A549 (cell line): ENCODE data around the gene SNAP91.
A peak's percentile ranks its signal among the peaks of the same experiment; 100 is the strongest.

Source experiments
- CBX8 ChIP-seq: fragments of 200-600 bp; sonication (generic); IDR thresholded peaks from 2 replicates; pipeline ENCODE4 v1.6.1; 2016
- CHD2 ChIP-seq: fragments of 150-350 bp; IDR thresholded peaks from 2 replicates; pipeline ENCODE4 v1.6.1; 2014; ENCODE audit warnings: low read length; ENCODE audit not compliant: partially characterized antibody
- EP300 ChIP-seq, 2 experiments: fragments of >200 bp; sonication (Bioruptor Twin); formaldehyde crosslinking; IDR thresholded peaks; 2 replicates in 1 of 2; 3 replicates in 1 of 2; pipeline ENCODE4 v1.6.1; 2016 to 2017
- HOXA7 ChIP-seq: fragments of 250-450 bp; sonication (Bioruptor Pico); IDR thresholded peaks from 2 replicates; pipeline ENCODE4 v1.5.0; 2020; ENCODE audit warnings: mild to moderate bottlenecking, moderate library complexity
- NFE2L2 ChIP-seq: fragments of 150-350 bp; conservative IDR thresholded peaks from 2 replicates; pipeline ENCODE4 v1.6.1; 2014; ENCODE audit warnings: low read length
- POLR2A ChIP-seq: IDR thresholded peaks from 2 replicates; pipeline ENCODE4 v1.6.1; 2012; ENCODE audit warnings: mild to moderate bottlenecking, low read length
- TF ChIP-seq, protein P1 (sequence below): fragments of >200 bp; sonication (Bioruptor Twin); formaldehyde crosslinking; IDR thresholded peaks from 3 replicates; pipeline ENCODE4 v1.5.1; 2016
- TF ChIP-seq, protein P2 (sequence below): fragments of 200-600 bp; sonication (generic); IDR thresholded peaks from 2 replicates; pipeline ENCODE4 v1.6.1; 2016; ENCODE audit warnings: antibody characterized with exemption, mild to moderate bottlenecking, moderate library complexity
- TF ChIP-seq, protein P3 (sequence below): IDR thresholded peaks from 2 replicates; pipeline ENCODE4 v1.6.1; 2012

DNA sequence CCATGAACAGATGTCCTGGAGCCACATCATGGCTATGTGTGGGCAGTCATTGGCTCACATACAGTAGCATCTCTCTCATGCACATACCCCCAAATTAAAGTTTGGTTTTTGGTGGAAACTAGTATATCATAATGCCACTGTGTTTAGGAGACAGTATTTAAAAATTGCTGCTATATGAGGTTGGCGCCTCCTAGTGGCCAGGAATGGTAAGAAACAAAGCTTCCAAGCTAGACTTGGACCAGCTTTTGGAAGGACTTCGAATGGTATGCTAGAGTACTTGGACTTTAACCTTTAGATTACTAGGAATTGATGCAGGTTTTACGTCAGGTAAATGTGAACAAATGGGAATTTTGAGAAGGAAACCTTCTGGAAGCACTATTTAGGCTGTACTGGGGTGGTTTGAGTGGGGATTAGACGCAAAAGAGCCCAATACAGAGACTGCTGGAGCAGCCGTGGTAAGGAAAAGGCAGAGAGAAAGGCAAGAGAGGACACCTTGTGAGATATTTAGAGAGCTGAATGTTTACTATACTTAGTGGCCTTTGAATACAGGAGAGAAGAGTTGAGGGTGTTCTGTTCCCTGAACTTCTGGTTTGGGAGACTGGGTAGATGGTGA lies 172.8 kb downstream of the SNAP91 start:
- no peak for TF ChIP-seq HOXA7
- TF ChIP-seq, protein P1, sequence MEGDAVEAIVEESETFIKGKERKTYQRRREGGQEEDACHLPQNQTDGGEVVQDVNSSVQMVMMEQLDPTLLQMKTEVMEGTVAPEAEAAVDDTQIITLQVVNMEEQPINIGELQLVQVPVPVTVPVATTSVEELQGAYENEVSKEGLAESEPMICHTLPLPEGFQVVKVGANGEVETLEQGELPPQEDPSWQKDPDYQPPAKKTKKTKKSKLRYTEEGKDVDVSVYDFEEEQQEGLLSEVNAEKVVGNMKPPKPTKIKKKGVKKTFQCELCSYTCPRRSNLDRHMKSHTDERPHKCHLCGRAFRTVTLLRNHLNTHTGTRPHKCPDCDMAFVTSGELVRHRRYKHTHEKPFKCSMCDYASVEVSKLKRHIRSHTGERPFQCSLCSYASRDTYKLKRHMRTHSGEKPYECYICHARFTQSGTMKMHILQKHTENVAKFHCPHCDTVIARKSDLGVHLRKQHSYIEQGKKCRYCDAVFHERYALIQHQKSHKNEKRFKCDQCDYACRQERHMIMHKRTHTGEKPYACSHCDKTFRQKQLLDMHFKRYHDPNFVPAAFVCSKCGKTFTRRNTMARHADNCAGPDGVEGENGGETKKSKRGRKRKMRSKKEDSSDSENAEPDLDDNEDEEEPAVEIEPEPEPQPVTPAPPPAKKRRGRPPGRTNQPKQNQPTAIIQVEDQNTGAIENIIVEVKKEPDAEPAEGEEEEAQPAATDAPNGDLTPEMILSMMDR = peak; percentile 51
- no peak for TF ChIP-seq NFE2L2
- no peak for TF ChIP-seq EP300 (IDR thresholded peaks at IDR 0.05)
- no peak for TF ChIP-seq CHD2
- TF ChIP-seq POLR2A = no peak
- TF ChIP-seq, protein P2, sequence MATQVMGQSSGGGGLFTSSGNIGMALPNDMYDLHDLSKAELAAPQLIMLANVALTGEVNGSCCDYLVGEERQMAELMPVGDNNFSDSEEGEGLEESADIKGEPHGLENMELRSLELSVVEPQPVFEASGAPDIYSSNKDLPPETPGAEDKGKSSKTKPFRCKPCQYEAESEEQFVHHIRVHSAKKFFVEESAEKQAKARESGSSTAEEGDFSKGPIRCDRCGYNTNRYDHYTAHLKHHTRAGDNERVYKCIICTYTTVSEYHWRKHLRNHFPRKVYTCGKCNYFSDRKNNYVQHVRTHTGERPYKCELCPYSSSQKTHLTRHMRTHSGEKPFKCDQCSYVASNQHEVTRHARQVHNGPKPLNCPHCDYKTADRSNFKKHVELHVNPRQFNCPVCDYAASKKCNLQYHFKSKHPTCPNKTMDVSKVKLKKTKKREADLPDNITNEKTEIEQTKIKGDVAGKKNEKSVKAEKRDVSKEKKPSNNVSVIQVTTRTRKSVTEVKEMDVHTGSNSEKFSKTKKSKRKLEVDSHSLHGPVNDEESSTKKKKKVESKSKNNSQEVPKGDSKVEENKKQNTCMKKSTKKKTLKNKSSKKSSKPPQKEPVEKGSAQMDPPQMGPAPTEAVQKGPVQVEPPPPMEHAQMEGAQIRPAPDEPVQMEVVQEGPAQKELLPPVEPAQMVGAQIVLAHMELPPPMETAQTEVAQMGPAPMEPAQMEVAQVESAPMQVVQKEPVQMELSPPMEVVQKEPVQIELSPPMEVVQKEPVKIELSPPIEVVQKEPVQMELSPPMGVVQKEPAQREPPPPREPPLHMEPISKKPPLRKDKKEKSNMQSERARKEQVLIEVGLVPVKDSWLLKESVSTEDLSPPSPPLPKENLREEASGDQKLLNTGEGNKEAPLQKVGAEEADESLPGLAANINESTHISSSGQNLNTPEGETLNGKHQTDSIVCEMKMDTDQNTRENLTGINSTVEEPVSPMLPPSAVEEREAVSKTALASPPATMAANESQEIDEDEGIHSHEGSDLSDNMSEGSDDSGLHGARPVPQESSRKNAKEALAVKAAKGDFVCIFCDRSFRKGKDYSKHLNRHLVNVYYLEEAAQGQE = no peak
- TF ChIP-seq, protein P3, sequence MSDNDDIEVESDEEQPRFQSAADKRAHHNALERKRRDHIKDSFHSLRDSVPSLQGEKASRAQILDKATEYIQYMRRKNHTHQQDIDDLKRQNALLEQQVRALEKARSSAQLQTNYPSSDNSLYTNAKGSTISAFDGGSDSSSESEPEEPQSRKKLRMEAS = no peak
- TF ChIP-seq CBX8 = no peak
